Epithelial cell of proximal tubule (primary cell): Measurements from ENCODE around the gene KIF25. TPM values are rescaled to one million over a fixed set of nuclear protein-coding genes. Genes with fewer than 3 reads are reported as not detected.

Experiments used
- DNase-seq: peaks from one replicate; pipeline ENCODE4 v3.0.0-alpha.2; 2011; ENCODE audit warnings: low read depth
- H3K4me3 ChIP-seq: 2 replicates; pipeline ENCODE4 v1.5.1; 2011; ENCODE audit warnings: low read depth, mild to moderate bottlenecking, low read length
- CTCF ChIP-seq: conservative IDR thresholded peaks from 2 replicates; pipeline ENCODE4 v1.5.1; 2012; ENCODE audit warnings: low read depth, mild to moderate bottlenecking, low read length
- total RNA-seq: library from RNA; depleted of rRNA; stranded (reverse); fragments of >200 nt; gene quantifications from 2 replicates; pipeline ENCODE4 v1.2.3, GENCODE V29; 2015

KIF25 gene
- total RNA-seq, 1 donor from 2014 or later: not detected

- TF ChIP-seq CTCF: no peak
- H3K4me3 ChIP-seq: no peak overlapping the region
- DNase-seq: no peak
Measured at GRCh38 chr6:168058691-168059551, 61.5 kb downstream of the KIF25 start.

GRCh38 chr6:168060521-168060931 is 63.1 kb downstream of the KIF25 start:
- DNase-seq: no peak
- peak; percentile 81 for TF ChIP-seq CTCF
- no peak overlapping the region for H3K4me3 ChIP-seq

GRCh38 chr6:168061269-168062210 is 64.1 kb downstream of the KIF25 start:
- TF ChIP-seq CTCF: no peak
- no peak overlapping the region for H3K4me3 ChIP-seq
- DNase-seq: no peak

- no peak for DNase-seq
- TF ChIP-seq CTCF: no peak
- H3K4me3 ChIP-seq: no peak overlapping the region
Measured at GRCh38 chr6:168062346-168063289, 65.1 kb downstream of the KIF25 start.

GRCh38 chr6:168063431-168063830 is 66.0 kb downstream of the KIF25 start:
- no peak overlapping the region for H3K4me3 ChIP-seq
- DNase-seq: no peak
- no peak for TF ChIP-seq CTCF

- TF ChIP-seq CTCF: no peak
- H3K4me3 ChIP-seq: no peak overlapping the region
- no peak for DNase-seq
Measured at GRCh38 chr6:168064226-168064807, 66.8 kb downstream of the KIF25 start.
